ENCODE data around the gene REG4. TPM values are rescaled to one million over a fixed set of nuclear protein-coding genes. Genes with fewer than 3 reads are reported as not detected.
"Not testable (repeated sequence)": the region's sequence is repeated elsewhere in the genome, so short reads cannot be mapped to it uniquely, and the experiment has no call there.

The REG4 gene
- not detected for total RNA-seq

GRCh38 chr1:119811387-119811786 is at the start of gene REG4:
Gene REG4 (minus strand): TSS chr1:119811460. CDS start chr1:119808769, 2,691 bp downstream.
- Histone ChIP-seq H3K36me3 (no peaks in the 10 kb centered on the region), H3K4me3 (no peak within 1 kb of the TSS)

GRCh38 chr1:119859647-119860046 is 48.4 kb upstream of the REG4 start:
- Histone ChIP-seq H3K9me3 (no peaks in the 10 kb centered on the region), H3K4me1 (no peaks in the 10 kb centered on the region), H3K27me3 (no peaks in the 10 kb centered on the region), H3K36me3 (no peaks in the 10 kb centered on the region), H3K4me3 (no peak overlapping the region), H3K27ac (no peak overlapping the region)
- no peak for DNase-seq (ENCODE audit: extremely low spot score in 2 of 2)
- intact Hi-C loops (cut with DNase I): no loop called here
- no peak for TF ChIP-seq POLR2AphosphoS5 (IDR thresholded peaks at IDR 0.05; ENCODE audit: insufficient read depth in 1 of 2, low read depth in 1 of 2)
- TF ChIP-seq POLR2A (IDR thresholded peaks at IDR 0.05): no peak
- no peak for TF ChIP-seq CTCF (IDR thresholded peaks at IDR 0.05)

More at GRCh38 chr1:119811387-119811786, at the start of gene REG4:
- intact Hi-C loops (cut with DNase I): no loop called here
- Histone ChIP-seq H3K9me3 (no peaks in the 10 kb centered on the region), H3K27ac (no peak within 1 kb of the TSS), H3K4me1 (no peaks in the 10 kb centered on the region), H3K27me3 (no peaks in the 10 kb centered on the region)
- TF ChIP-seq CTCF (IDR thresholded peaks at IDR 0.05) (no peak), POLR2A (IDR thresholded peaks at IDR 0.05) (no peak), POLR2AphosphoS5 (IDR thresholded peaks at IDR 0.05; ENCODE audit: insufficient read depth in 1 of 2, low read depth in 1 of 2) (no peak)
- DNase-seq (ENCODE audit: extremely low spot score in 2 of 2): no peak

DNA sequence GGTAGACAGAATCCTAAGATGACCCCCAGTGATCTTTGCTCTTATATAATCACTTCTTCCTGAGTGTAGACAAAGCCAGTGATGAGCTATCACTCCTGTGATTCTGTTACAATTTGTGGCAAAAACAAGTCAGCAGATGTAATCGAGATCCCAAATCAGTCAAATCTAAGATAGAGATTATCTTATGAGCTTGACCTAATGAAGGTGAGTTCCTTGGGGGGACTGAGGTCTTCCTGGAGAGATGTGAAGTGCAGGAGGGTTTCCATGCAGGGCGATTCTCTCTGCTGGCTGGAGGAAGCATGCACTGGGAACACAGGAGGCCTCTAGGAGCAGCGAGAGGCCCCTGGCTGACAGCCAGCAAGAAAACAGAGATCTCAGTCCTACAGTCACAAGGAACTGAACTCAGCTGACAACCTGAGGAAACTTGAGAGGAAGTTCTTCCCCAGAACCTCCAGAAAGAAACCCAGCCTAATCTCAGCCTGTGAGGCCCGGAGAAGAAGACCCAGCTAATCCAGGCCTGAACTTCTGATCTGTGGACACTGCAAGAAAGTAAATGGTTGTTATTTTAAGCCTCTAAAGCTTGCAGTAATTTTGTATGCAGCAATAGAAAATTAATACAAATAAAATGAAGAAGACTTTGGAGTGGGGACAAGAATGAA is 47.4 kb upstream of the REG4 start:
- H3K36me3 ChIP-seq; H3K27ac ChIP-seq; H3K9me3 ChIP-seq; H3K4me1 ChIP-seq; H3K27me3 ChIP-seq; intact Hi-C loops (cut with DNase I); H3K4me3 ChIP-seq; DNase-seq (ENCODE audit: extremely low spot score in 2 of 2): not testable (repeated sequence)

- no peak for TF ChIP-seq POLR2A (IDR thresholded peaks at IDR 0.05)
- TF ChIP-seq CTCF (IDR thresholded peaks at IDR 0.05): no peak
- no peak for TF ChIP-seq POLR2AphosphoS5 (IDR thresholded peaks at IDR 0.05; ENCODE audit: insufficient read depth in 1 of 2, low read depth in 1 of 2)
- H3K4me3 ChIP-seq: no peak overlapping the region
- no peaks in the 10 kb centered on the region for H3K27me3 ChIP-seq
- no peak overlapping the region for H3K27ac ChIP-seq
- no peaks in the 10 kb centered on the region for H3K9me3 ChIP-seq
- H3K4me1 ChIP-seq: no peaks in the 10 kb centered on the region
- no peaks in the 10 kb centered on the region for H3K36me3 ChIP-seq
- DNase-seq (ENCODE audit: extremely low spot score in 2 of 2): no peak
- intact Hi-C loops (cut with DNase I): no loop called here
These were observed 46.9 kb upstream of the REG4 start for GRCh38 chr1:119858126-119858525.

DNA sequence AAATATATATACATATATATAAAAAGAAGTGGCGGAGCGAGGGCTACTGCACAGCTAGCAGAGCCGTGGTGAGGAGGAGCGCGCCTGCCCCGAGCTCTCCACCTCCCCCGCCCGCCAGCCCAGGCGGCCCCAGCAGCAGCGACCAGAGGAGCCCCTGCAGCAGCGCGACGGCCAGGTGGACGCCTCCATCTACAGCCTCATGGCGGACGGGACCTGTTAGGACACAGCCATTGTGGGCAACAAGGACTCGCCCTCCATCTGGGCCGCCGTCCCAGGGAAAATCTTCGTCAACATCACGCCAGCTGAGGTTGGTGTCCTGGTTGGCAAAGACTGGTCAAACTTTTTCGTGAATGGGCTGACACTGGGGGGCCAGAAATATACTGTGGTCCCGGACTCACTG is 41.9 kb upstream of the REG4 start:
- TF ChIP-seq CTCF (IDR thresholded peaks at IDR 0.05) (no peak), POLR2AphosphoS5 (IDR thresholded peaks at IDR 0.05; ENCODE audit: insufficient read depth in 1 of 2, low read depth in 1 of 2) (no peak), POLR2A (IDR thresholded peaks at IDR 0.05) (no peak)
- DNase-seq (ENCODE audit: extremely low spot score in 2 of 2): no peak
- intact Hi-C loops (cut with DNase I): no loop called here
- Histone ChIP-seq H3K4me3 (no peak overlapping the region), H3K36me3 (no peaks in the 10 kb centered on the region), H3K27me3 (no peaks in the 10 kb centered on the region), H3K9me3 (no peaks in the 10 kb centered on the region), H3K4me1 (no peaks in the 10 kb centered on the region), H3K27ac (no peak overlapping the region)

DNA sequence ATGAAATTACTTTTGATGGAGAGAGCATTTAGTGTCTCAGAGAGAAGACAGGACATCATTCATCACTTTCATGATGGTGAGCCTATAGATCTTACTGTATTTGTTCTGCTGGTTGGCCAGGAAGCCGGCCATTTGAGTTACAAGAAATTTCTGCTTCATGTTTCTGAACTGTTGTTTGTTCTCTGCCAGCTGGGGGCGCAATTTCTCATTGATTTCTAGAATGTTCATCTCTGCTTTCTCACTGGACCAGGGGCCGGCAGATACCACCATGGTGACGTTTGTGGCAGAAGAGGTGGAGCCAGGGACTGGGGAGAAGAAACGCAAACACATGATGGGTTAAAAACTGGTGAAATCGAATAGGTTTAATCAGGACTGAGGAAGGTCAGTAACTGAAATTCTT is 32.9 kb upstream of the REG4 start:
- H3K36me3 ChIP-seq; H3K9me3 ChIP-seq; intact Hi-C loops (cut with DNase I); DNase-seq (ENCODE audit: extremely low spot score in 2 of 2); H3K27me3 ChIP-seq; H3K4me1 ChIP-seq; H3K4me3 ChIP-seq; H3K27ac ChIP-seq: not testable (repeated sequence)

All from vagina (tissue), 2 donors.